Osteoblast (primary cell): ENCODE data around the gene FADS1. TPM values are rescaled to one million over a fixed set of nuclear protein-coding genes. Genes with fewer than 3 reads are reported as not detected.

ENCODE experiments used
- DNase-seq: peaks from one replicate; pipeline ENCODE4 v3.0.0; 2011; ENCODE audit warnings: low spot score, mixed read lengths; ENCODE audit not compliant: insufficient read length; ENCODE audit errors: missing footprints
- H2AFZ ChIP-seq: 2 replicates; pipeline ENCODE4 v1.6.0; 2011; ENCODE audit warnings: mild to moderate bottlenecking, low read length
- H3K27ac ChIP-seq: 2 replicates; pipeline ENCODE4 v1.5.1; 2011; ENCODE audit warnings: mild to moderate bottlenecking, low read depth, low read length, moderate library complexity
- H3K27me3 ChIP-seq: 2 replicates; pipeline ENCODE4 v1.6.0; 2012; ENCODE audit warnings: mild to moderate bottlenecking, control low read depth, inconsistent platforms, low read length, moderate library complexity; ENCODE audit not compliant: insufficient read depth
- H3K36me3 ChIP-seq: 2 replicates; pipeline ENCODE4 v1.5.1; 2011; ENCODE audit warnings: mild to moderate bottlenecking, low read length, control low read depth, moderate library complexity; ENCODE audit not compliant: insufficient read depth
- H3K4me1 ChIP-seq: 2 replicates; pipeline ENCODE4 v1.5.1; 2011; ENCODE audit warnings: mild to moderate bottlenecking, low read length, control low read depth, moderate library complexity; ENCODE audit not compliant: insufficient read depth
- H3K4me2 ChIP-seq: 2 replicates; pipeline ENCODE4 v1.6.0; 2011; ENCODE audit warnings: mild to moderate bottlenecking, low read length; ENCODE audit not compliant: insufficient read depth
- H3K4me3 ChIP-seq: fragments of 200-600 bp; sonication (generic); 3 replicates; pipeline ENCODE4 v1.5.1; 2012; ENCODE audit warnings: mild to moderate bottlenecking, low read length, inconsistent platforms; ENCODE audit not compliant: insufficient read depth
- H3K79me2 ChIP-seq: 2 replicates; pipeline ENCODE4 v1.6.0; 2012; ENCODE audit warnings: mild to moderate bottlenecking, low read length, control low read depth, inconsistent platforms; ENCODE audit not compliant: insufficient read depth
- H3K9me3 ChIP-seq: 2 replicates; pipeline ENCODE4 v1.5.1; 2011; ENCODE audit warnings: low read depth, low read length, control low read depth
- H4K20me1 ChIP-seq: 2 replicates; pipeline ENCODE4 v1.6.0; 2012; ENCODE audit warnings: mild to moderate bottlenecking, low read length, control low read depth; ENCODE audit not compliant: insufficient read depth
- CTCF ChIP-seq: IDR thresholded peaks from 2 replicates; pipeline ENCODE4 v1.5.1; 2011; ENCODE audit warnings: mild to moderate bottlenecking, low read depth, low read length, moderate library complexity; ENCODE audit errors: extremely low read depth
- total RNA-seq: library from RNA; depleted of rRNA; stranded (reverse); fragments of >200 nt; gene quantifications from 2 replicates; pipeline ENCODE4 v1.2.3, GENCODE V29; 2012

FADS1 gene
- total RNA-seq, 1 donor = 303 TPM

DNA sequence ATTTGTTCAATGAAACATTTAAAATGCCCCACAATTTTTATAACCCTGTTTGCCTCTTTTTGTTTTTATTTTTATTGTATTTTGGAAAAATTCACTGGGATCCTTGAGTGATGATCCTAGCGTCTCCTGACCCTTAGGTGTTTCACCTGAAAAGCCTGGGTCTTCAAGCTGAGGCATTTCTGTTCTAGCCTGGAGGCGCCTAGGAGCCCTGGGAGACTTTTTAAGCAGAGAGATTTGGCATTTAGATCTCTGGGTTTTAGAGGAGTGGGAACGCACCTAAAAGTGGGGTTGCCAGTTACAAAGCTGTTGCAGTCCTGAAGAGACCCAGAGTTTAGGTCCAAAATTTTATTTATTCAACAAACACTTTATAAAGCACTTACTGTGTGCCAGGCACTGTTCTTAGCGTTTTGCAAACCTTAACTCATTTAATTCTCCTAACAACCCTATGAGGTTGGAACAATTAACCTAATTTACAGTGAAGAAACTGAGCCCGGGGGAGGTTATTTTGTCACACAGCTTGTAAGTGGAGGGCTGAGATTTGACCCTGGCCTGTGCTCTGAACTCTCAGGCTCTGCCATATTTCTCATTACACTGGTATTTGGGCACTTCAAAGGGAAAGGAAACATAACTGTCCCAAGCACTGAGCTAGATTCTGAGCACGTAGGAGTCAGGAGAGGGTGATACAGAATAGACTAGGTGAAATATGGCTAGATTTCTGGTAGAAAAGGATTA is 834 bp upstream of the FADS1 start:
- H4K20me1 ChIP-seq = no peaks in the 10 kb centered on the region
- peak overlapping the region; percentile 92 for H3K4me3 ChIP-seq
- H3K27ac ChIP-seq = peak overlapping the region; percentile 73
- TF ChIP-seq CTCF = no peak
- no peak for DNase-seq
- no peaks in the 10 kb centered on the region for H3K27me3 ChIP-seq
- peak overlapping the region; percentile 98 for H3K4me2 ChIP-seq
- H3K9me3 ChIP-seq = no peaks in the 10 kb centered on the region
- peaks cover 35% of the 10 kb centered on the region for H3K4me1 ChIP-seq
- peak overlapping the region; percentile 90 for H2AFZ ChIP-seq
- peaks cover 11% of the 10 kb centered on the region for H3K79me2 ChIP-seq
- no peaks in the 10 kb centered on the region for H3K36me3 ChIP-seq

- Histone ChIP-seq H3K4me3 (peak overlapping the region; percentile 92), H3K27ac (peak overlapping the region; percentile 93), H3K4me2 (peak overlapping the region; percentile 98), H3K4me1 (peaks cover 34% of the 10 kb centered on the region), H3K79me2 (peaks cover 11% of the 10 kb centered on the region), H2AFZ (peak overlapping the region; percentile 96), H3K9me3 (no peaks in the 10 kb centered on the region), H4K20me1 (no peaks in the 10 kb centered on the region), H3K36me3 (peaks cover 9% of the 10 kb centered on the region), H3K27me3 (no peaks in the 10 kb centered on the region)
- DNase-seq = peak; percentile 93
- no peak for TF ChIP-seq CTCF
These were observed 740 bp downstream of the FADS1 start for GRCh38 chr11:61815790-61816735.

DNA sequence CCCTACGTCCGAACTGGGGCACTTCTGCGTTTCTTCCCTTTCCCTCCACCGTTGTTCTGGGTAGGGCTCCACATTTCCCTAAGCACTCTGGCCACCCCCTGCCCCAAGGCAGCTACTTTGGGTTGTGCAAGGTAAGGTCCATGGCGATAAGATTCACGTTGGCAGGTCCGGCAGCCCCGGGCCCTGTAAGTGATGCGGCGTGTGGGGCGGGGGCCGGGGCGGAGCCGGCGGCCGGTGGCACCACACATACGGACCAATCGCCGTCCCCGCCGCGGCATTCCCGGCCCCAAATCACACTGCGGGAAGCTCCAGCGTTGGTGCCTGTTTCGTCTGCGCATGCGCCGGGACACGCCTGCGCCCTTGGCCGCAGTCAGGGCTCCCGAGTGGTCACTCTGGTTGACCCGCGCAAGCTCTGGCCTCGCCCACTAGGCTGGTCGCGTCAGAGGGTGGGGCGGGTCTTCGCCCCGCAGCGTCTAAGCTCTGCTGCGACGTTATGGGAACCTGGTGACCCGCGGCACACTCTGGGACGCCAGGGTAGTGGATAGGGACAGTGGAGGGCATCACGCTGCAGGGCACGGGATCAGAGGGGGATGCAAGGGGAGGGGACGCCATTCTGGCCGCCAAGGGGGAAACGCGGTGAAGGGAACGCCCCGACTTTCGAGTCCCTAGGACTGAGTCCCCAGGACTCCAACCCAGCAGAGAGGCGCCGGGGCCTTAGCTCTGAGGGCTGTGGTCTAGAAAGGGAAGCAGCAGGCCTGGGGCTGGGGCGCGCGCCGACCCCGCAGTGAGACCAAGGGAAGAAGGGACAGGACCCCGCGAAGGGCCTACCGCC is 1.6 kb downstream of the FADS1 start:
- Histone ChIP-seq H3K36me3 (peaks cover 10% of the 10 kb centered on the region), H3K9me3 (no peaks in the 10 kb centered on the region), H3K27me3 (no peaks in the 10 kb centered on the region), H4K20me1 (no peaks in the 10 kb centered on the region), H3K79me2 (peaks cover 11% of the 10 kb centered on the region), H3K4me1 (peaks cover 25% of the 10 kb centered on the region), H2AFZ (peak overlapping the region; percentile 96), H3K27ac (peak overlapping the region; percentile 93), H3K4me2 (peak overlapping the region; percentile 98), H3K4me3 (peak overlapping the region; percentile 92)
- DNase-seq = peak; percentile 100
- no peak for TF ChIP-seq CTCF
